H1 (cell line): ENCODE results near the gene ZDHHC5. TPM values are rescaled to one million over a fixed set of nuclear protein-coding genes. Genes with fewer than 3 reads are reported as not detected.

Experiments used
- CTCF ChIA-PET: fragments of 300-600 bp; sonication (Branson Sonifier 250); formaldehyde crosslinking; loops from one replicate; lab custom pipeline; 2021; ENCODE audit not compliant: partially characterized antibody; lab: Charles Lee
- POLR2A ChIA-PET: fragments of 300-600 bp; sonication (Branson Sonifier 250); formaldehyde crosslinking; loops from one replicate; lab custom pipeline; 2021; ENCODE audit warnings: inconsistent platforms; ENCODE audit not compliant: partially characterized antibody; lab: Charles Lee
- DNase-seq, 2 experiments: peaks; one replicate each; pipeline versions ENCODE4 v3.0.0 to v3.0.0-alpha.2; 2010 to 2022; ENCODE audit warnings: low spot score in 2 of 2, low read depth in 1 of 2, mixed read lengths in 1 of 2
- FAIRE-seq: peaks from 2 replicates; lab custom pipeline; 2011; peaks lifted over from hg19 to GRCh38; lab: Jason Lieb, UNC
- H2AFZ ChIP-seq: 2 replicates; pipeline ENCODE4 v1.8.1; 2012; ENCODE audit warnings: low read length, inconsistent platforms
- H2AK5ac ChIP-seq: 2 replicates; pipeline ENCODE4 v1.6.1; 2013; ENCODE audit warnings: low read depth, low read length
- H2BK120ac ChIP-seq: replicated peaks from 2 replicates; pipeline ENCODE3; 2013; ENCODE audit warnings: low read depth, low read length, inconsistent platforms
- H2BK12ac ChIP-seq: 2 replicates; pipeline ENCODE4 v1.6.1; 2013; ENCODE audit warnings: low read depth, low read length
- H2BK15ac ChIP-seq: 2 replicates; pipeline ENCODE4 v1.6.1; 2013; ENCODE audit warnings: low read length
- H2BK20ac ChIP-seq: 2 replicates; pipeline ENCODE4 v1.6.1; 2013; ENCODE audit warnings: low read length
- H2BK5ac ChIP-seq: 2 replicates; pipeline ENCODE4 v1.6.1; 2013; ENCODE audit warnings: low read depth, low read length
- H3K14ac ChIP-seq: 2 replicates; pipeline ENCODE4 v1.6.1; 2013; ENCODE audit warnings: inconsistent platforms; ENCODE audit not compliant: insufficient read length
- H3K18ac ChIP-seq: 2 replicates; pipeline ENCODE4 v1.6.1; 2013; ENCODE audit warnings: low read length; ENCODE audit errors: extremely low read depth
- H3K23ac ChIP-seq: 2 replicates; pipeline ENCODE4 v1.6.1; 2013; ENCODE audit warnings: inconsistent platforms; ENCODE audit not compliant: insufficient read length
- H3K23me2 ChIP-seq: 2 replicates; pipeline ENCODE4 v1.6.1; 2013; ENCODE audit warnings: low read depth, low read length
- H3K27ac ChIP-seq: 2 replicates; pipeline ENCODE4 v1.6.1; 2011; ENCODE audit warnings: low read depth, low read length, inconsistent platforms
- H3K27me3 ChIP-seq, 4 experiments: replicated peaks in 1 of 4; 1 replicate in 1 of 4; 2 replicates in 3 of 4; pipeline versions ENCODE4 v1.6.1 to v1.8.1; 2011 to 2013; ENCODE audit warnings: low read length in 3 of 4, mild to moderate bottlenecking in 3 of 4, inconsistent platforms in 2 of 4, mixed read lengths in 2 of 4, moderate library complexity in 1 of 4; ENCODE audit not compliant: control insufficient read depth in 3 of 4, insufficient read depth in 3 of 4; ENCODE audit errors: extremely low read depth in 1 of 4
- H3K36me3 ChIP-seq, 4 experiments: 2 replicates each; pipeline versions ENCODE4 v1.6.1 to v1.8.1; 2011 to 2013; ENCODE audit warnings: mild to moderate bottlenecking in 4 of 4, low read length in 3 of 4, moderate library complexity in 2 of 4, control low read depth in 1 of 4, inconsistent platforms in 1 of 4; ENCODE audit not compliant: insufficient read depth in 4 of 4, control insufficient read depth in 2 of 4
- H3K4ac ChIP-seq: replicated peaks from 2 replicates; pipeline ENCODE3; 2013; ENCODE audit warnings: low read length, low read depth, mixed read lengths, inconsistent platforms; ENCODE audit not compliant: insufficient read length
- H3K4me1 ChIP-seq, 4 experiments: replicated peaks in 1 of 4; 1 replicate in 1 of 4; 2 replicates in 3 of 4; pipeline versions ENCODE4 v1.6.1 to v1.8.1; 2011 to 2013; ENCODE audit warnings: low read length in 3 of 4, inconsistent platforms in 2 of 4, mixed read lengths in 1 of 4; ENCODE audit not compliant: insufficient read depth in 4 of 4, control insufficient read depth in 3 of 4
- H3K4me2 ChIP-seq, 2 experiments: 2 replicates each; pipeline versions ENCODE4 v1.6.1 to v1.8.1; 2011 to 2013; ENCODE audit warnings: low read depth in 2 of 2, low read length in 2 of 2, control low read depth in 1 of 2, inconsistent platforms in 1 of 2, mild to moderate bottlenecking in 1 of 2; ENCODE audit not compliant: insufficient read depth in 1 of 2
- H3K4me3 ChIP-seq, 4 experiments: fragments of 200-600, 300-600 bp in 1 of 4; sonication (generic), shearing (Covaris generic), sonication (Bioruptor Twin) in 1 of 4; 2 replicates each; pipeline versions ENCODE4 v1.5.1 to v1.8.1; 2011 to 2016; ENCODE audit warnings: low read length in 4 of 4, low read depth in 3 of 4, control low read depth in 2 of 4, inconsistent platforms in 2 of 4, mild to moderate bottlenecking in 2 of 4, mixed read lengths in 1 of 4, moderate library complexity in 1 of 4; ENCODE audit not compliant: insufficient read depth in 2 of 4; ENCODE audit errors: extremely low read depth in 1 of 4
- H3K56ac ChIP-seq: replicated peaks from 2 replicates; pipeline ENCODE3; 2013; ENCODE audit warnings: low read depth, mild to moderate bottlenecking, mixed read lengths, low read length, inconsistent platforms; ENCODE audit not compliant: insufficient read length
- H3K79me1 ChIP-seq: 2 replicates; pipeline ENCODE4 v1.6.1; 2013; ENCODE audit warnings: low read depth, low read length, control low read depth
- H3K79me2 ChIP-seq, 2 experiments: 2 replicates each; pipeline versions ENCODE4 v1.6.1 to v1.8.1; 2012 to 2013; ENCODE audit warnings: low read length in 2 of 2, mild to moderate bottlenecking in 2 of 2, inconsistent platforms in 1 of 2; ENCODE audit not compliant: insufficient read depth in 2 of 2, control insufficient read depth in 1 of 2
- H3K9ac ChIP-seq, 4 experiments: replicated peaks in 1 of 4; 1 replicate in 1 of 4; 2 replicates in 3 of 4; pipeline versions ENCODE4 v1.6.1 to v1.8.1; 2011 to 2013; ENCODE audit warnings: low read depth in 3 of 4, low read length in 3 of 4, control low read depth in 2 of 4, mild to moderate bottlenecking in 2 of 4, moderate library complexity in 2 of 4, inconsistent platforms in 1 of 4; ENCODE audit errors: extremely low read depth in 1 of 4
- H3K9me3 ChIP-seq, 2 experiments: 2 replicates each; pipeline versions ENCODE4 v1.6.1 to v1.8.1; 2012 to 2013; ENCODE audit warnings: mild to moderate bottlenecking in 2 of 2, moderate library complexity in 2 of 2, control low read depth in 1 of 2, inconsistent platforms in 1 of 2, low read depth in 1 of 2, low read length in 1 of 2, mixed read lengths in 1 of 2; ENCODE audit not compliant: insufficient read depth in 2 of 2
- H4K20me1 ChIP-seq, 2 experiments: replicated peaks in 1 of 2; 2 replicates each; pipeline versions ENCODE3 to v1.8.1; 2011 to 2013; ENCODE audit warnings: inconsistent platforms in 2 of 2, low read length in 2 of 2, mild to moderate bottlenecking in 1 of 2; ENCODE audit not compliant: insufficient read depth in 2 of 2, control insufficient read depth in 1 of 2
- H4K5ac ChIP-seq: 2 replicates; pipeline ENCODE4 v1.6.1; 2013; ENCODE audit warnings: low read length, low read depth, mixed read lengths, inconsistent platforms; ENCODE audit not compliant: insufficient read length
- H4K8ac ChIP-seq: 2 replicates; pipeline ENCODE4 v1.8.0; 2013; ENCODE audit warnings: mild to moderate bottlenecking, moderate library complexity, low read length, inconsistent platforms; ENCODE audit not compliant: insufficient read depth; ENCODE audit errors: extremely low read depth
- H4K91ac ChIP-seq: replicated peaks from 2 replicates; pipeline ENCODE3; 2013; ENCODE audit warnings: low read length, mixed read lengths, inconsistent platforms; ENCODE audit not compliant: insufficient read length
- CEBPB ChIP-seq: IDR thresholded peaks from 2 replicates; pipeline ENCODE4 v1.6.1; 2012; ENCODE audit warnings: low read depth, low read length
- CTBP2 ChIP-seq: IDR thresholded peaks from 2 replicates; pipeline ENCODE4 v1.7.0; 2011; ENCODE audit warnings: borderline replicate concordance, mild to moderate bottlenecking, moderate library complexity, mixed read lengths, low read length; ENCODE audit not compliant: insufficient read depth, insufficient read length
- EP300 ChIP-seq, 2 experiments: IDR thresholded peaks; 1 replicate in 1 of 2; 2 replicates in 1 of 2; pipeline ENCODE4 v1.6.1; 2011 to 2012; ENCODE audit warnings: low read depth in 2 of 2, low read length in 2 of 2, mild to moderate bottlenecking in 2 of 2, borderline replicate concordance in 1 of 2, inconsistent platforms in 1 of 2, moderate library complexity in 1 of 2
- HDAC2 ChIP-seq, 2 experiments: fragments of 300-600 bp in 1 of 2; sonication (generic) in 1 of 2; IDR thresholded peaks; 2 replicates each; pipeline ENCODE4 v1.6.1; 2011 to 2012; ENCODE audit warnings: low read depth in 2 of 2, low read length in 2 of 2, mild to moderate bottlenecking in 2 of 2, moderate library complexity in 2 of 2, borderline replicate concordance in 1 of 2, inconsistent platforms in 1 of 2
- MAFK ChIP-seq: IDR thresholded peaks from 2 replicates; pipeline ENCODE4 v1.6.1; 2012; ENCODE audit warnings: low read depth, mild to moderate bottlenecking, improper control_type of control experiment, low read length
- SAP30 ChIP-seq: fragments of 300-600 bp; sonication (generic); IDR thresholded peaks from 2 replicates; pipeline ENCODE4 v1.7.1; 2012; ENCODE audit warnings: low read length, moderate library complexity, mild to moderate bottlenecking, inconsistent platforms; ENCODE audit not compliant: insufficient read depth, insufficient replicate concordance
- WGBS, 2 experiments: shearing (Covaris generic) in 1 of 2; methylation state at CpG; one replicate each; pipeline versions ENCODE4 v1.1.6 to v1.1.7; 2013 to 2015; ENCODE audit warnings: low lambda C conversion rate in 2 of 2, mixed read lengths in 2 of 2, inconsistent platforms in 1 of 2, low coverage in 1 of 2, missing lambda C conversion rate in 1 of 2; ENCODE audit not compliant: insufficient replicate concordance in 2 of 2, insufficient coverage in 1 of 2, insufficient read length in 1 of 2; ENCODE audit errors: extremely low coverage in 1 of 2, missing lambda C conversion rate in 1 of 2; 5-methylcytosine and 5-hydroxymethylcytosine counted together
- polyA plus RNA-seq, 7 experiments: library from polyadenylated mRNA; depleted of rRNA in 3 of 7; stranded (reverse) in 5 of 7; unstranded in 2 of 7; fragments of >200 nt in 5 of 7; fragments of 200-250 nt in 2 of 7; gene quantifications; 1 replicate in 5 of 7; 2 replicates in 1 of 7; 4 replicates in 1 of 7; pipeline versions ENCODE4 v1.2.1 to v1.2.3, GENCODE V29; 2011 to 2013; ENCODE audit warnings: missing spikeins in 2 of 7, mixed read lengths in 2 of 7
- total RNA-seq: library from RNA; stranded (reverse); fragmentation: NEBNext Ultra II Directional; extraction: Animal tissue kit (Norgen Biotek cat#: 25700); gene quantifications from 2 replicates; pipeline ENCODE4 v1.2.1, GENCODE V29; 2021

The ZDHHC5 gene
- total and polyA plus RNA-seq, 2 of the 8 experiments (the other 6 are each of a cell fraction or from before 2014, with no cell fraction given), result 40.0 to 56.3 TPM

DNA sequence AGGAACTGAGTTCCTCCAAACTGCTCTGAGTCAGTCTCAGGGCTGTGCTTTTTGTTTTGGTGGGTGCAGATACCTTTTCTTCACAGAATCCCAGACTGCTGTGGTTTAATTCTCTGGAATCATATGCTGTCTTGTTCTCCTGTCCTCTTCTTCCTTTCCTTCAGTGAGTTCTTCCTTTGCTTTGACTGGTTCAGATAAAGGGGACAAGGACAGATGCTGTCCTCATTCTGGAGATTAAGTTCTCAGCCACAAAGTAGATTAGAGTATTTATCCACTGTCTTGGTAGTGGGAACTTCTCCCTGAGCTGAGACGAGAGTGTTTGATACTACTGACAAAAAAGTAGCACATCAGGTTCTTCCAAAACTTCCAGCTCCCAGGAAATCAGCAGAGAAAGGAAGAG lies 13.3 kb downstream of the ZDHHC5 start:
- peaks cover 0 to 2% of the 10 kb centered on the region in 2 experiments for H4K20me1 ChIP-seq
- no peak overlapping the region for H2AK5ac ChIP-seq
- no peak overlapping the region for H3K14ac ChIP-seq
- ChIA-PET POLR2A (interaction anchor here (1.2 to 1.5 kb wide), 4 partner anchors 13 to 31 kb away, joined by 3 to 5 read pairs (median 4); partner anchors contain the start of gene MED19), CTCF (no interaction called here)
- 92% methylated on average over 1 of the region's 1 CpG; no CpG with 5 or more reads in 1 of the 2 experiments for WGBS, 2 experiments
- no peaks in the 10 kb centered on the region for H3K27me3 ChIP-seq
- H2BK5ac ChIP-seq, result no peak overlapping the region
- H2BK12ac ChIP-seq, result no peak overlapping the region
- no peak overlapping the region for H4K5ac ChIP-seq
- H3K18ac ChIP-seq, result no peak overlapping the region
- H3K9ac ChIP-seq, result no peak overlapping the region
- no peaks in the 10 kb centered on the region for H3K9me3 ChIP-seq
- no peak overlapping the region for H2AFZ ChIP-seq
- no peak overlapping the region for H3K56ac ChIP-seq
- H3K79me2 ChIP-seq, result peaks cover 0 to 46% of the 10 kb centered on the region in 2 experiments; a peak in 3 of 4 replicates
- no peaks in the 10 kb centered on the region for H3K23me2 ChIP-seq
- DNase-seq (no peak), FAIRE-seq (no peak)
- H3K4me1 ChIP-seq, result no peaks in the 10 kb centered on the region
- H3K4me2 ChIP-seq, result no peak overlapping the region
- no peak overlapping the region for H2BK15ac ChIP-seq
- H4K91ac ChIP-seq, result no peak overlapping the region
- H3K4me3 ChIP-seq, result no peak overlapping the region
- peaks cover 5 to 34% (median 12%) of the 10 kb centered on the region in 4 experiments; a peak in 6 of 8 replicates for H3K36me3 ChIP-seq
- peaks cover 7% of the 10 kb centered on the region for H3K79me1 ChIP-seq
- no peak overlapping the region for H2BK120ac ChIP-seq
- H2BK20ac ChIP-seq, result no peak overlapping the region
- no peak overlapping the region for H3K4ac ChIP-seq
- no peak overlapping the region for H3K27ac ChIP-seq
- no peak overlapping the region for H4K8ac ChIP-seq
- H3K23ac ChIP-seq, result no peak overlapping the region
- TF ChIP-seq HDAC2 (IDR thresholded peaks at IDR 0.05; ENCODE audit: borderline replicate concordance in 1 of 2, low read depth in 2 of 2, low read length in 2 of 2) (no peak), MAFK (no peak), CEBPB (no peak), EP300 (IDR thresholded peaks at IDR 0.05; ENCODE audit: borderline replicate concordance in 1 of 2, low read depth in 2 of 2, low read length in 2 of 2) (no peak), CTBP2 (no peak), SAP30 (no peak)
